Endodermal cell (in vitro differentiated cells): ENCODE data around the gene ETV6. TPM values are rescaled to one million over a fixed set of nuclear protein-coding genes. Genes with fewer than 3 reads are reported as not detected.

ENCODE experiments used
- DNase-seq: peaks from one replicate; pipeline ENCODE4 v3.0.0-alpha.2; 2017
- H3K27ac ChIP-seq: 2 replicates; pipeline ENCODE4 v1.5.1; 2013; ENCODE audit warnings: mild to moderate bottlenecking, low read depth, low read length, moderate library complexity
- H3K27me3 ChIP-seq: 2 replicates; pipeline ENCODE4 v1.6.1; 2013; ENCODE audit warnings: mild to moderate bottlenecking, low read length, moderate library complexity; ENCODE audit not compliant: insufficient read depth, control insufficient read depth, poor library complexity, severe bottlenecking
- H3K36me3 ChIP-seq: 2 replicates; pipeline ENCODE4 v1.7.0; 2013; ENCODE audit warnings: mild to moderate bottlenecking, low read length, moderate library complexity; ENCODE audit not compliant: control insufficient read depth, insufficient read depth
- H3K4me1 ChIP-seq: one replicate; pipeline ENCODE4 v1.7.0; 2013; ENCODE audit warnings: low read length; ENCODE audit not compliant: control insufficient read depth, insufficient read depth
- H3K4me3 ChIP-seq: 2 replicates; pipeline ENCODE4 v1.5.1; 2013; ENCODE audit warnings: mild to moderate bottlenecking, low read length, moderate library complexity
- H3K9ac ChIP-seq: 2 replicates; pipeline ENCODE4 v1.6.1; 2013; ENCODE audit warnings: mild to moderate bottlenecking, low read length, moderate library complexity; ENCODE audit not compliant: poor library complexity, severe bottlenecking; ENCODE audit errors: extremely low read depth
- H3K9me3 ChIP-seq: 2 replicates; pipeline ENCODE4 v1.6.1; 2013; ENCODE audit warnings: mild to moderate bottlenecking, low read length, moderate library complexity; ENCODE audit not compliant: control insufficient read depth
- H3K27ac Mint-ChIP-seq: 2 replicates; pipeline ENCODE4 v1.8.0; 2020; ENCODE audit warnings: mixed read lengths
- H3K27me3 Mint-ChIP-seq: 2 replicates; pipeline ENCODE4 v1.8.0; 2021; ENCODE audit warnings: mild to moderate bottlenecking, mixed read lengths; ENCODE audit not compliant: insufficient read depth
- H3K36me3 Mint-ChIP-seq: 2 replicates; pipeline ENCODE4 v1.8.0; 2020; ENCODE audit warnings: low read depth, mixed read lengths
- H3K4me1 Mint-ChIP-seq: 2 replicates; pipeline ENCODE4 v1.8.0; 2020; ENCODE audit warnings: mixed read lengths
- H3K4me3 Mint-ChIP-seq: 2 replicates; pipeline ENCODE4 v1.8.0; 2020; ENCODE audit warnings: mild to moderate bottlenecking, moderate library complexity, mixed read lengths
- H3K9me3 Mint-ChIP-seq: 2 replicates; pipeline ENCODE4 v1.8.0; 2020; ENCODE audit warnings: mild to moderate bottlenecking, mixed read lengths
- CTCF ChIP-seq: fragments of 200-600 bp; sonication (generic); conservative IDR thresholded peaks from 2 replicates; pipeline ENCODE4 v1.5.0; 2021; ENCODE audit warnings: antibody characterized with exemption, mild to moderate bottlenecking
- WGBS, 2 experiments: methylation state at CpG; one replicate each; pipeline versions ENCODE4 v1.1.5 to v1.1.7; 2013; ENCODE audit warnings: missing lambda C conversion rate in 2 of 2, mixed read lengths in 1 of 2; ENCODE audit not compliant: insufficient coverage in 1 of 2, insufficient read length in 1 of 2; 5-methylcytosine and 5-hydroxymethylcytosine counted together
- total RNA-seq, 2 donors: library from RNA; stranded (reverse); fragmentation: NEBNext Ultra II Directional in 1 of 2; extraction: Animal tissue kit (Norgen Biotek cat#: 25700) in 1 of 2; gene quantifications; 2 replicates in 1 of 2; 3 replicates in 1 of 2; pipeline ENCODE4 v1.2.1, GENCODE V29; 2021

Gene ETV6
- total RNA-seq, 2 donors from 2014 or later: 9.3 to 22.1 TPM

- WGBS, 2 experiments: 53 to 73% methylated on average over 2 to 3 of the region's 3 CpGs
- Mint-ChIP-seq H3K36me3 (no peaks in the 10 kb centered on the region), H3K4me3 (no peak overlapping the region), H3K9me3 (no peaks in the 10 kb centered on the region), H3K4me1 (peaks cover 37% of the 10 kb centered on the region), H3K27ac (no peak overlapping the region), H3K27me3 (no peaks in the 10 kb centered on the region)
- H3K4me1 ChIP-seq: peaks cover 22% of the 10 kb centered on the region
- no peak for TF ChIP-seq CTCF
- H3K9ac ChIP-seq: no peak overlapping the region
- H3K9me3 ChIP-seq: no peaks in the 10 kb centered on the region
- no peaks in the 10 kb centered on the region for H3K36me3 ChIP-seq
- H3K27me3 ChIP-seq: no peaks in the 10 kb centered on the region
- no peak overlapping the region for H3K4me3 ChIP-seq
- no peak for DNase-seq
- no peak overlapping the region for H3K27ac ChIP-seq
Measured at GRCh38 chr12:11814374-11814773, 164.9 kb downstream of the ETV6 start.

- Histone ChIP-seq H3K4me1 (peaks cover 22% of the 10 kb centered on the region), H3K9ac (no peak overlapping the region), H3K36me3 (no peaks in the 10 kb centered on the region), H3K9me3 (no peaks in the 10 kb centered on the region), H3K4me3 (no peak overlapping the region), H3K27me3 (no peaks in the 10 kb centered on the region), H3K27ac (no peak overlapping the region)
- Mint-ChIP-seq H3K27me3 (no peaks in the 10 kb centered on the region), H3K36me3 (no peaks in the 10 kb centered on the region), H3K9me3 (no peaks in the 10 kb centered on the region), H3K4me1 (peaks cover 37% of the 10 kb centered on the region), H3K4me3 (no peak overlapping the region), H3K27ac (no peak overlapping the region)
- TF ChIP-seq CTCF: no peak
- peak; percentile 77 for DNase-seq
- 86 to 87% methylated on average over 5 of the region's 5 CpGs for WGBS, 2 experiments
Measured at GRCh38 chr12:11815397-11815796, 165.9 kb downstream of the ETV6 start.

GRCh38 chr12:11819643-11820042 lies 170.2 kb downstream of the ETV6 start:
- H3K9ac ChIP-seq: no peak overlapping the region
- peaks cover 14% of the 10 kb centered on the region for H3K4me1 Mint-ChIP-seq
- H3K4me3 ChIP-seq: no peak overlapping the region
- no peak for TF ChIP-seq CTCF
- no peaks in the 10 kb centered on the region for H3K27me3 Mint-ChIP-seq
- DNase-seq: no peak
- no peaks in the 10 kb centered on the region for H3K4me1 ChIP-seq
- peaks cover 8% of the 10 kb centered on the region for H3K36me3 Mint-ChIP-seq
- no peak overlapping the region for H3K4me3 Mint-ChIP-seq
- no peaks in the 10 kb centered on the region for H3K9me3 ChIP-seq
- H3K27ac Mint-ChIP-seq: no peak overlapping the region
- no peaks in the 10 kb centered on the region for H3K27me3 ChIP-seq
- no peak overlapping the region for H3K27ac ChIP-seq
- WGBS, 2 experiments: 87 to 90% methylated on average over 4 of the region's 4 CpGs
- H3K9me3 Mint-ChIP-seq: no peaks in the 10 kb centered on the region
- H3K36me3 ChIP-seq: no peaks in the 10 kb centered on the region
